Panc1 (cell line): Measurements from ENCODE around the gene CASQ2. TPM values are rescaled to one million over a fixed set of nuclear protein-coding genes. Genes with fewer than 3 reads are reported as not detected.

Experiments
- ATAC-seq: fragments of 200-7000 bp; cut with Tn5 transposase; 2 replicates; pipeline ENCODE4 v1.9.1; 2020; ENCODE audit warnings: mild to moderate bottlenecking, moderate library complexity
- BruUV-seq: library from RNA; stranded (reverse); fragments of 400-500 nt; replicated peaks from 2 replicates; lab custom pipeline; 2021; lab: Mats Ljungman, UMichigan
- CTCF ChIA-PET: fragments of 300-600 bp; sonication (Branson Sonifier 250); formaldehyde crosslinking; loops from one replicate; lab custom pipeline; 2022; ENCODE audit warnings: antibody characterized with exemption; lab: Charles Lee
- POLR2A ChIA-PET: fragments of 300-600 bp; sonication (Branson Sonifier 250); formaldehyde crosslinking; loops from one replicate; lab custom pipeline; 2022; ENCODE audit warnings: antibody characterized with exemption; lab: Charles Lee
- DNase-seq: peaks from one replicate; pipeline ENCODE4 v3.0.0-alpha.2; 2010; ENCODE audit warnings: low read depth, low spot score
- H3K27ac ChIP-seq: 2 replicates; pipeline ENCODE4 v1.5.1; 2011; ENCODE audit warnings: mild to moderate bottlenecking, low read length, inconsistent platforms
- H3K27me3 ChIP-seq: fragments of 200-500 bp; sonication (Bioruptor generic); 2 replicates; pipeline ENCODE4 v1.6.0; 2014; ENCODE audit warnings: low read length, inconsistent platforms; ENCODE audit not compliant: control insufficient read depth, insufficient read depth
- H3K36me3 ChIP-seq: fragments of 200-500 bp; sonication (Bioruptor generic); 2 replicates; pipeline ENCODE4 v1.5.1; 2014; ENCODE audit warnings: inconsistent platforms, mild to moderate bottlenecking, low read length, moderate library complexity; ENCODE audit not compliant: control insufficient read depth, insufficient read depth
- H3K4me1 ChIP-seq: 2 replicates; pipeline ENCODE4 v1.5.1; 2011; ENCODE audit warnings: inconsistent platforms, mild to moderate bottlenecking, low read length, moderate library complexity; ENCODE audit not compliant: control insufficient read depth, insufficient read depth
- H3K4me3 ChIP-seq, 2 experiments: 2 replicates each; pipeline ENCODE4 v1.5.1; 2011 to 2012; ENCODE audit warnings: low read depth in 2 of 2, low read length in 2 of 2, mild to moderate bottlenecking in 2 of 2, inconsistent platforms in 1 of 2, moderate library complexity in 1 of 2
- H3K9me3 ChIP-seq: fragments of 200-500 bp; sonication (Bioruptor generic); 2 replicates; pipeline ENCODE4 v1.5.1; 2014; ENCODE audit warnings: low read depth, mild to moderate bottlenecking, inconsistent platforms, low read length, moderate library complexity; ENCODE audit not compliant: control insufficient read depth, insufficient read depth
- POLR2AphosphoS5 ChIP-seq: IDR thresholded peaks from 2 replicates; pipeline ENCODE4 v1.6.1; 2012; ENCODE audit warnings: mild to moderate bottlenecking, low read depth, low read length, moderate library complexity
- REST ChIP-seq, 2 experiments: IDR thresholded peaks; 2 replicates each; pipeline ENCODE4 v1.6.1; 2011 to 2012; ENCODE audit warnings: low read depth in 2 of 2, control low read depth in 1 of 2, low read length in 1 of 2, mild to moderate bottlenecking in 1 of 2, moderate library complexity in 1 of 2; ENCODE audit not compliant: insufficient read depth in 1 of 2
- SIN3A ChIP-seq: IDR thresholded peaks from 2 replicates; pipeline ENCODE4 v1.6.1; 2012; ENCODE audit warnings: low read depth, mild to moderate bottlenecking, low read length, moderate library complexity, borderline replicate concordance; ENCODE audit not compliant: insufficient read depth
- TCF7L2 ChIP-seq: IDR thresholded peaks from 2 replicates; pipeline ENCODE4 v1.6.1; 2011; ENCODE audit warnings: mild to moderate bottlenecking, low read depth, low read length, inconsistent platforms
- in situ Hi-C: cut with HindIII; loops from 2 replicates; pipeline ENCODE4 v1.10.0; 2016; ENCODE audit warnings: low sequenced_read_pairs, low pct_unique_long_range_greater_than_20kb
- intact Hi-C: fragments of 100-400 bp; cut with micrococcal nuclease; formaldehyde crosslinking; loops from one replicate; pipeline ENCODE4 v1.10.0; 2022; ENCODE audit not compliant: unreplicated experiment
- total RNA-seq: library from RNA; stranded (reverse); gene quantifications from one replicate; pipeline ENCODE4 v1.2.1, GENCODE V29; 2021; ENCODE audit not compliant: unreplicated experiment
- TF ChIP-seq, protein P1 (sequence below): fragments of 450-650 bp; IDR thresholded peaks from 2 replicates; pipeline ENCODE4 v1.5.1; 2017; ENCODE audit warnings: mild to moderate bottlenecking

Gene CASQ2
- total RNA-seq, 1 experiment from 2014 or later = not detected

GRCh38 chr1:115746021-115746690 lies 22.4 kb downstream of the CASQ2 start:
- no peak for DNase-seq
- ChIA-PET POLR2A (no interaction called here), CTCF (no interaction called here)
- no TSS peak for BruUV-seq
- no peak for ATAC-seq
- no peaks in the 10 kb centered on the region for H3K36me3 ChIP-seq
- H3K9me3 ChIP-seq = no peaks in the 10 kb centered on the region
- in situ Hi-C loops = no loop called here
- intact Hi-C loops = no loop called here
- TF ChIP-seq POLR2AphosphoS5 = no peak
- TF ChIP-seq TCF7L2 = no peak
- TF ChIP-seq SIN3A = no peak
- TF ChIP-seq REST (IDR thresholded peaks at IDR 0.05; ENCODE audit: insufficient read depth in 1 of 2, low read depth in 2 of 2, low read length in 1 of 2) = no peak
- TF ChIP-seq, protein P1, sequence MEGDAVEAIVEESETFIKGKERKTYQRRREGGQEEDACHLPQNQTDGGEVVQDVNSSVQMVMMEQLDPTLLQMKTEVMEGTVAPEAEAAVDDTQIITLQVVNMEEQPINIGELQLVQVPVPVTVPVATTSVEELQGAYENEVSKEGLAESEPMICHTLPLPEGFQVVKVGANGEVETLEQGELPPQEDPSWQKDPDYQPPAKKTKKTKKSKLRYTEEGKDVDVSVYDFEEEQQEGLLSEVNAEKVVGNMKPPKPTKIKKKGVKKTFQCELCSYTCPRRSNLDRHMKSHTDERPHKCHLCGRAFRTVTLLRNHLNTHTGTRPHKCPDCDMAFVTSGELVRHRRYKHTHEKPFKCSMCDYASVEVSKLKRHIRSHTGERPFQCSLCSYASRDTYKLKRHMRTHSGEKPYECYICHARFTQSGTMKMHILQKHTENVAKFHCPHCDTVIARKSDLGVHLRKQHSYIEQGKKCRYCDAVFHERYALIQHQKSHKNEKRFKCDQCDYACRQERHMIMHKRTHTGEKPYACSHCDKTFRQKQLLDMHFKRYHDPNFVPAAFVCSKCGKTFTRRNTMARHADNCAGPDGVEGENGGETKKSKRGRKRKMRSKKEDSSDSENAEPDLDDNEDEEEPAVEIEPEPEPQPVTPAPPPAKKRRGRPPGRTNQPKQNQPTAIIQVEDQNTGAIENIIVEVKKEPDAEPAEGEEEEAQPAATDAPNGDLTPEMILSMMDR = no peak
- no peaks in the 10 kb centered on the region for H3K4me1 ChIP-seq
- no peak overlapping the region for H3K4me3 ChIP-seq
- no peak overlapping the region for H3K27ac ChIP-seq
- H3K27me3 ChIP-seq = no peaks in the 10 kb centered on the region

- Histone ChIP-seq H3K4me1 (no peaks in the 10 kb centered on the region), H3K27ac (no peak overlapping the region), H3K9me3 (no peaks in the 10 kb centered on the region), H3K4me3 (no peak overlapping the region), H3K36me3 (no peaks in the 10 kb centered on the region), H3K27me3 (no peaks in the 10 kb centered on the region)
- DNase-seq (no peak), ATAC-seq (no peak)
- TF ChIP-seq SIN3A (no peak), TCF7L2 (no peak), POLR2AphosphoS5 (no peak), REST (IDR thresholded peaks at IDR 0.05; ENCODE audit: insufficient read depth in 1 of 2, low read depth in 2 of 2, low read length in 1 of 2) (no peak)
- TF ChIP-seq, protein P1 = no peak
- in situ Hi-C loops (no loop called here), intact Hi-C loops (no loop called here)
- ChIA-PET POLR2A (no interaction called here), CTCF (interaction anchor here (0.7 kb wide), 1 partner anchor 303 kb away, joined by 3 read pairs; no protein-coding TSS in a partner anchor)
- no TSS peak for BruUV-seq
Observed at GRCh38 chr1:115744646-115745275, 23.8 kb downstream of the CASQ2 start.
